Measurements from ENCODE around the gene STAT3. TPM values are rescaled to one million over a fixed set of nuclear protein-coding genes. Genes with fewer than 3 reads are reported as not detected.

The STAT3 gene
- total RNA-seq, 2 experiments from 2014 or later: 14.8 to 28.7 TPM

- no peak overlapping the region for H3K27ac ChIP-seq (ENCODE audit: low read depth, low read length, poor library complexity, severe bottlenecking)
- no peak overlapping the region for H3K4me3 ChIP-seq (ENCODE audit: low read depth, low read length, poor library complexity, severe bottlenecking)
- H3K9me2 ChIP-seq (ENCODE audit: insufficient read depth, low read length): no peaks in the 10 kb centered on the region
- BruUV-seq (replicated peaks): no TSS peak
- no peaks in the 10 kb centered on the region for H3K9me3 ChIP-seq (ENCODE audit: low read length)
- no peak for DNase-seq (ENCODE audit: low spot score)
- H3K36me3 ChIP-seq (ENCODE audit: insufficient read depth, low read length): no peaks in the 10 kb centered on the region
- ChIA-PET POLR2A (interaction anchor here (0.7 to 1.6 kb wide), 3 partner anchors 11 to 152 kb away, joined by 4 to 6 read pairs (median 5); partner anchors contain the start of gene STAT3), CTCF (ENCODE audit: unreplicated experiment) (no interaction called here)
- no peak overlapping the region for H2AFZ ChIP-seq (ENCODE audit: low read length)
- H3K4me1 ChIP-seq (ENCODE audit: insufficient read depth, low read length, poor library complexity, severe bottlenecking): no peaks in the 10 kb centered on the region
- intact Hi-C loops (cut with micrococcal nuclease; ENCODE audit: unreplicated experiment): no loop called here
- H4K20me1 ChIP-seq (ENCODE audit: insufficient read depth, low read length): no peaks in the 10 kb centered on the region; the same call in 1 of the 2 replicates
- H3K79me2 ChIP-seq (ENCODE audit: insufficient read depth, low read depth, low read length): no peaks in the 10 kb centered on the region
- no peak for TF ChIP-seq EZH2phosphoT487 (IDR thresholded peaks at IDR 0.05; ENCODE audit: borderline replicate concordance, low read depth, low read length)
- no peak overlapping the region for H3K4me2 ChIP-seq (ENCODE audit: low read length)
Observed at GRCh38 chr17:42359133-42359532, 29.1 kb downstream of the STAT3 start.

- TF ChIP-seq, protein P1, sequence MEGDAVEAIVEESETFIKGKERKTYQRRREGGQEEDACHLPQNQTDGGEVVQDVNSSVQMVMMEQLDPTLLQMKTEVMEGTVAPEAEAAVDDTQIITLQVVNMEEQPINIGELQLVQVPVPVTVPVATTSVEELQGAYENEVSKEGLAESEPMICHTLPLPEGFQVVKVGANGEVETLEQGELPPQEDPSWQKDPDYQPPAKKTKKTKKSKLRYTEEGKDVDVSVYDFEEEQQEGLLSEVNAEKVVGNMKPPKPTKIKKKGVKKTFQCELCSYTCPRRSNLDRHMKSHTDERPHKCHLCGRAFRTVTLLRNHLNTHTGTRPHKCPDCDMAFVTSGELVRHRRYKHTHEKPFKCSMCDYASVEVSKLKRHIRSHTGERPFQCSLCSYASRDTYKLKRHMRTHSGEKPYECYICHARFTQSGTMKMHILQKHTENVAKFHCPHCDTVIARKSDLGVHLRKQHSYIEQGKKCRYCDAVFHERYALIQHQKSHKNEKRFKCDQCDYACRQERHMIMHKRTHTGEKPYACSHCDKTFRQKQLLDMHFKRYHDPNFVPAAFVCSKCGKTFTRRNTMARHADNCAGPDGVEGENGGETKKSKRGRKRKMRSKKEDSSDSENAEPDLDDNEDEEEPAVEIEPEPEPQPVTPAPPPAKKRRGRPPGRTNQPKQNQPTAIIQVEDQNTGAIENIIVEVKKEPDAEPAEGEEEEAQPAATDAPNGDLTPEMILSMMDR (conservative IDR thresholded peaks at IDR 0.05; ENCODE audit: low read length): no peak
- TF ChIP-seq EZH2phosphoT487 (IDR thresholded peaks at IDR 0.05; ENCODE audit: borderline replicate concordance, low read depth, low read length): no peak
- Histone ChIP-seq H3K79me2 (ENCODE audit: insufficient read depth, low read depth, low read length) (no peaks in the 10 kb centered on the region), H3K9me2 (ENCODE audit: insufficient read depth, low read length) (no peaks in the 10 kb centered on the region), H3K4me2 (ENCODE audit: low read length) (no peak overlapping the region), H3K36me3 (ENCODE audit: insufficient read depth, low read length) (no peaks in the 10 kb centered on the region), H3K4me1 (ENCODE audit: insufficient read depth, low read length, poor library complexity, severe bottlenecking) (no peaks in the 10 kb centered on the region), H3K27ac (ENCODE audit: low read depth, low read length, poor library complexity, severe bottlenecking) (no peak overlapping the region), H2AFZ (ENCODE audit: low read length) (no peak overlapping the region), H3K9me3 (ENCODE audit: low read length) (no peaks in the 10 kb centered on the region), H4K20me1 (ENCODE audit: insufficient read depth, low read length) (no peaks in the 10 kb centered on the region; the same call in 1 of the 2 replicates), H3K4me3 (ENCODE audit: low read depth, low read length, poor library complexity, severe bottlenecking) (no peak overlapping the region)
- ChIA-PET CTCF (ENCODE audit: unreplicated experiment) (no interaction called here), POLR2A (interaction anchor here (0.6 to 1.6 kb wide), 3 partner anchors 10 to 429 kb away, joined by 4 to 6 read pairs (median 4); partner anchors contain the start of gene STAT3)
- intact Hi-C loops (cut with micrococcal nuclease; ENCODE audit: unreplicated experiment): no loop called here
- BruUV-seq (replicated peaks): no TSS peak
- DNase-seq (ENCODE audit: low spot score): no peak
Observed at GRCh38 chr17:42358434-42358833, 29.8 kb downstream of the STAT3 start.

- DNase-seq (ENCODE audit: low spot score): no peak
- H3K36me3 ChIP-seq (ENCODE audit: insufficient read depth, low read length): no peaks in the 10 kb centered on the region
- TF ChIP-seq, protein P1 (conservative IDR thresholded peaks at IDR 0.05; ENCODE audit: low read length): no peak
- no peak for TF ChIP-seq EZH2phosphoT487 (IDR thresholded peaks at IDR 0.05; ENCODE audit: borderline replicate concordance, low read depth, low read length)
- intact Hi-C loops (cut with micrococcal nuclease; ENCODE audit: unreplicated experiment): no loop called here
- POLR2A ChIA-PET: no interaction called here
- no peak overlapping the region for H3K4me2 ChIP-seq (ENCODE audit: low read length)
- BruUV-seq (replicated peaks): no TSS peak
- H4K20me1 ChIP-seq (ENCODE audit: insufficient read depth, low read length): no peaks in the 10 kb centered on the region; the same call in 1 of the 2 replicates
- H3K9me2 ChIP-seq (ENCODE audit: insufficient read depth, low read length): no peaks in the 10 kb centered on the region
- no peak overlapping the region for H2AFZ ChIP-seq (ENCODE audit: low read length)
- CTCF ChIA-PET (ENCODE audit: unreplicated experiment): no interaction called here
- H3K79me2 ChIP-seq (ENCODE audit: insufficient read depth, low read depth, low read length): no peaks in the 10 kb centered on the region
- no peak overlapping the region for H3K27ac ChIP-seq (ENCODE audit: low read depth, low read length, poor library complexity, severe bottlenecking)
- no peaks in the 10 kb centered on the region for H3K9me3 ChIP-seq (ENCODE audit: low read length)
- no peak overlapping the region for H3K4me3 ChIP-seq (ENCODE audit: low read depth, low read length, poor library complexity, severe bottlenecking)
- H3K4me1 ChIP-seq (ENCODE audit: insufficient read depth, low read length, poor library complexity, severe bottlenecking): no peaks in the 10 kb centered on the region
Observed at GRCh38 chr17:42354956-42355843, 33.0 kb downstream of the STAT3 start.
